Stimulated activated CD4-positive, alpha-beta T cell treated with anti-CD3 and anti-CD28 coated beads, TNF-alpha, amount 100 ng/mL, for 48 hours (primary cell): Measurements from ENCODE around the gene METTL17.
"Not testable (repeated sequence)": the region's sequence is repeated elsewhere in the genome, so short reads cannot be mapped to it uniquely, and the experiment has no call there.

Source experiments
- DNase-seq, 3 donors: peaks; one replicate each; pipeline ENCODE4 v3.0.0-alpha.2; 2020; ENCODE audit warnings: low read depth in 3 of 3

METTL17 gene

GRCh38 chr14:21024585-21025370, 35.0 kb downstream of the METTL17 start, which contains the start of gene NDRG2:
TSS of gene NDRG2 (minus strand) at chr14:21025061. CDS start at chr14:21023315, 1,746 bp downstream.
- DNase-seq = peak; percentile 17 to 61 (median 22)

- peak in 1 of 3 donors; percentile 7 for DNase-seq
Measured at GRCh38 chr14:21025371-21026273, 35.8 kb downstream of the METTL17 start.

- DNase-seq = no peak
Measured at GRCh38 chr14:21026274-21026987, 36.7 kb downstream of the METTL17 start.

GRCh38 chr14:21026988-21027315, 37.2 kb downstream of the METTL17 start:
- DNase-seq = no peak

GRCh38 chr14:21029917-21030316, 40.1 kb downstream of the METTL17 start, which contains the start of gene TPPP2:
TSS of gene TPPP2 (plus strand) at chr14:21030217. CDS start at chr14:21030582, 365 bp downstream.
- DNase-seq = no peak

DNA sequence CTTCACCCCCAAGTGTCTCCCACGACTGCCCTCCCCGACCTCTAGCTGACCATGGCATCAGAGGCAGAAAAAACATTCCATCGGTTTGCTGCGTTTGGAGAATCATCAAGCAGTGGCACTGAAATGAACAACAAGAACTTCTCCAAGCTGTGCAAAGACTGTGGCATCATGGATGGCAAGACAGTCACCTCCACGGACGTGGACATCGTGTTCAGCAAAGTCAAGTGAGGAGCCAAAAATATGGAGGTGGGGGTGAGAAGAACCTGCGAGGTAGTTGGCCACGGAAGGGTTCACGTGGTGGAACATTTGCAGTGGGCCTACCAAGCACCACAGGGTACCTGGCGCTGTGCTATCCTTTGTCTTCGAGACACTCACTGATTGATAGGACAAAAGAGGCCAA, 40.8 kb downstream of the METTL17 start:
- DNase-seq = no peak

DNA sequence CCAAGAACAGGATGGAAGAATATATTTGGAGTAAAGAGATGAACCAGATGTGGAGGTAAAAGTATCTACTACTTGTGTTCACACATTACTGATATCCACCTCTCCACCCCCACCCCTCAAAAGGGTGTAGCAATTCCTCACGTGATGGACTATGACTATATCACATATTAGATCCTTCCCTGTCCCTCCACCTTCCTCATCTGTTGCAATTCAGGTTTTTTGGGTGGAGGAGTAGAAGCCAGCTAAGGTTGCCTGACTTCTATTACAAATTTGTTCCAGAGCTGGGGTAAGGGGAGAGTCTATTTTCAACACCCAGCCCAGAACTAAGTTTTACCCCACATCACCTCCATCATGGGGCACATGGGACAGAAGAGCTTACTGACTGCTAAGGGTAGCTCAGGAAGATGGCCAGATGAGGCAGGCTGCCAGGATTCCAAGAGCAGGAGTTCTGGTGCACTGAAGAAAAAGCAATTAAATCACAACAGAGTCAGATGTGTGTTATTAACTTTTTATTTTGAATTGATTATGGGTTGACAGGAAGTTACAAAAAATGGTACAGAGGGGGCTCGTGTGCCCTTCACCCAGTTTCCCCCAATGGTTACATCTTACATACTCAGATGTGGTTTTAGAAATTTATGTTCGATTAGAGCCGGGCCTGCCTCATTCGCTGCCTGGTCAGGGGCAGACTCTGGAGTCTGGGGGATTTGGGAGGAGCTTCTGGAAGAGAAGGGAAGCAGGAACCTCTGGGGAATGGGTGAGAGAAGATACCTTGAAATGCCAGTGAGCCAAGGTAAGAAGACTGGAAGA, 42.7 kb downstream of the METTL17 start:
- DNase-seq = no peak

DNA sequence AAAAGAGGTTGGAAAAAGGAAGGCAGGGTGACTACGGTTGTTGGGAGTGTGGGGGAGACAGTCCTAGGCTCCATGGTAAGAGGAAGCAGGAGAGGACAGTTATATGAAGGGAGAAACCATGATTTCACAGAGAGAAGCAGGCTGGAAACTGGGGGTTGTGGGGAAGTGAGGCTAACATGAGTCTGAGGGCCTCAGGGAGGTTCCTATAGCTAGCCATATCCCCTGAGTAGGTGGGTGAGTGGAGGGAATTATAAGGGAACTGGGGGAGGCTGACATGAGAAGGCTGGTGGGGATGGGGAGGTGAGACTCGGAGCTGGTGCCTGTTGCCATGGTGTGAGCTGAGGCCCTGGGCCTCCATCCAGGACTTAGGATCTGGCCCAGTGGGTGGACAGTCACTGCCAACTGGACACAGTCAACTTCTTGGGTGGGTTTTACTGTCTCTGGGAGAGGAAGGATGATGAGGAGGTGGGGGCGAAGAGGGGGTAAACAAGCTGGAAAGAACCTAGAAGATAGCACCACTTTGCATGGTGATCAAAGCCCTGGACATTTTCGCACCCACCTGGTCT, 43.4 kb downstream of the METTL17 start:
- DNase-seq = no peak

DNA sequence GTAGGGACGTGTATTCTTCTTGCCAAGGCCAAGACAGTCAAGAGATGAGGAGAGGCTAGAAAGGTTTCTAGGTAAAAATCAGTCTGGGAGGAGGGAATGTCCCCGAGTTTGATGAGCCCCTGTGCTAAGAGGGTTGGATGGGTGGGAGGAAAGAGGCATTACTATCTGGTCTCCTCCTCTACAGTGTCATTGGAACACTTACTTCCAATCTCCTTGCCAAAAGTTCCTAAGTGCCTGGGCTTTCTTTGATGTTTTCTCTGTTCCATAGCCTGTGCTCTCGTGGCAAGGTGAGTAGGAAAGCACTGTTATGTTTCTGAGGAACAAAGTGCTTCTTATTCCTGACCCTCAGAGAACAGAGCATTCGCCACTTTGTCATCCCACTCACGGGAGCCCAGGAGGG, 44.9 kb downstream of the METTL17 start, which contains the start of gene RNASE13:
Gene RNASE13, minus strand, starts transcription at position 101 of the 400 bp plus-strand sequence. CDS start 519 bp downstream, outside the sequence.
- no peak for DNase-seq

- no peak for DNase-seq
Measured at GRCh38 chr14:21036751-21037150, 47.0 kb downstream of the METTL17 start.

DNA sequence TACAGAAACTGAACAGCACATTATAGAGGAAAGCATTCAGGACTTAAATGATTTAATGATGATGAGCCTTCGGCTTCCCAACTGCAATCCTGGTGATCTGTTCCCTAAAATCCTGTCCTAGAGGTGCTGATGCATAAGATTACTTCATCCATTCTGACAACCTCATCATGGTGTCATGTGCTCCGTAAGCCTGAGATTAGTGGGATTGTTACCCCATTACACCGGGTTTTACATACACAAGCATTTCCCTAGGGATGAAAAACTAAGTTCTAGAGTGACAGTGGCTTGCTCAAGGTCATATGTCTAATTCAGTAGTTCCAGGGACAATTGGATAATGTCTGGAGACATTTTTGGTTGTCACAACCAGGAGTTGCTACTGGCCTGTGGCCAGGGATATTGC, 47.4 kb downstream of the METTL17 start:
- DNase-seq = no peak

GRCh38 chr14:21038441-21039422, 49.0 kb downstream of the METTL17 start:
- DNase-seq = no peak

GRCh38 chr14:21039585-21040369, 50.0 kb downstream of the METTL17 start:
- DNase-seq = no peak

DNA sequence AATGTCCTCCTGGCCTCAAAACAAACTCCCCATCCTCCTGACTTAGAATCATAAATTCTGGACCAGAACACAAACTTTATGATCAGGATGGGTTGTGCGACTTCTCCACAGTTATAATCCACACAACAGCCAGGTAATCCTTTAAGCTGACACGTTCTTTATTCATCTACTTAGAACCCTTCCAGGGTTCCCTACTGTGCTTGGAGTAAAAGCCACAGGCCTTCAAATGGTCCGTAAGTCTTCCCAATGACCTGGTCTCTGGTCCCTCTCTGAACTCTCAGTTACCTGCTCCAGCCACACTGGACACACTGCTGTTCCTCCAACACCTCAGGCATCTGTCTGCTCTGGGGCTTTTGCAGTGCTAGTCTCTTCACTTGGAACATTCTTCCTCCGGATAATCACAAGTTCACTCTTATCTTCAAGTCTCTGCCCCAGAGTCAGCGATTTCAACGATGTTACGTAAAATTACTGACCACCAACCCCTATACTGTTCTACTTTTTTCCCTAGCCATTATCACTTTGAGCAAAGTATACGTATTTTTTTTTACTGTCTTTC, 50.7 kb downstream of the METTL17 start:
- DNase-seq = no peak

- DNase-seq = not testable (repeated sequence)
Measured at GRCh38 chr14:21040941-21041340, 51.2 kb downstream of the METTL17 start.

- DNase-seq = no peak
Measured at GRCh38 chr14:21041676-21042433, 52.1 kb downstream of the METTL17 start, which contains the start of gene RNASE7. TSS of gene RNASE7 (plus strand) at chr14:21042362. CDS start at chr14:21042993, 631 bp downstream.

- DNase-seq = no peak
Measured at GRCh38 chr14:21042918-21043317, 53.1 kb downstream of the METTL17 start.
